Measurements from ENCODE around the gene NOL6. TPM values are rescaled to one million over a fixed set of nuclear protein-coding genes. Genes with fewer than 3 reads are reported as not detected.

The NOL6 gene
- total RNA-seq, 6 experiments from 2014 or later = 12.3 to 26.1 (median 15.4) TPM

GRCh38 chr9:33475357-33475756 is 1.6 kb upstream of the NOL6 start:
- no peaks in the 10 kb centered on the region for H3K9me3 ChIP-seq
- intact Hi-C loops (cut with DNase I) = no loop called here
- TF ChIP-seq CTCF (IDR thresholded peaks at IDR 0.05) = no peak
- TF ChIP-seq POLR2A (IDR thresholded peaks at IDR 0.05) = no peak
- H3K27ac ChIP-seq = no peak overlapping the region
- peaks cover 0 to 15% (median 1%) of the 10 kb centered on the region in 4 donors for H3K36me3 ChIP-seq
- WGBS (ENCODE audit: insufficient coverage, low coverage, low lambda C conversion rate, missing lambda C conversion rate) = 100% methylated on average over 1 of the region's 1 CpG
- ATAC-seq (no peak), DNase-seq (no peak)
- peaks cover 0 to 14% (median 6%) of the 10 kb centered on the region in 4 donors for H3K4me1 ChIP-seq
- H3K4me3 ChIP-seq = no peak overlapping the region
- no peaks in the 10 kb centered on the region for H3K27me3 ChIP-seq

DNA sequence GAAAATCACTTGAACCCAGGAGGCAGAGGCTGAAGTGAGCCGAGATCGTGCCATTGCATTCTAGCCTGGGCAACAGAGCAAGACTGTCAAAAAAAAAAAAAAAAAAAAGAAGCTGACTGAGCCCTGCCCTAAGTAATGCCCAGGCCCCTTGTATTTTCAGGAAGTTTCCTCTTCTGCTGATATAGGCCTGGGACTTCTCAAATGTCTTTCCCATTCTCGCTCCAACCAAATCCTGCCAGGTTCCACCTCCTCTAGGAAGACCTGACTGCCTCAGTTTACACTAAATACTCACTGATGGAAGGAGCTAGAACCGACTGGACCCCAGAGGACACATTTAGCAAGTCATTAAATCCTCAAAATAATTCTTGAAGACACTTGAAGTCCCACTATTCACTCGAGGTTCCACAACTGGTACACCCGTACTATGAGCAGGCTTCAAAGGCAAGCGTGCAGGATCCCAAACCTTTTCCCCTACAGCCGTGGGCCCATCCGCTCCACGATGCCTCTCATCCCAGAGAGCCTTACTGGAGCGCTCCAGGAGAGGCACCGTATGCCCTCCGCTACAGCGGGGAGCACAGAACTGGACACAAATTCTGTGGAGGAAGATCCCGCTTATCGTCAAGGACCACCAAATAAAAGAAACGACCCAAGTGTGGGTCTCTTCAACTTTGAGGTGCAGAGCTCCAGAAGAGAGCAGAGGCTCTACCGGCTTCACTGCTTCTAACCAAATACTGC is 676 bp downstream of the NOL6 start:
- Histone ChIP-seq H3K9me3 (no peaks in the 10 kb centered on the region), H3K4me1 (peaks cover 0 to 14% (median 6%) of the 10 kb centered on the region in 4 donors), H3K27me3 (no peaks in the 10 kb centered on the region), H3K27ac (no peak overlapping the region), H3K36me3 (peaks cover 0 to 37% (median 10%) of the 10 kb centered on the region in 4 donors), H3K4me3 (peak overlapping the region; percentile 80 to 95 (median 93))
- TF ChIP-seq CTCF (IDR thresholded peaks at IDR 0.05) (no peak), POLR2A (IDR thresholded peaks at IDR 0.05) (no peak)
- intact Hi-C loops (cut with DNase I) = no loop called here
- DNase-seq (peak in 1 of 3 donors; percentile 15), ATAC-seq (no peak)
- 14% methylated on average over 13 of the region's 18 CpGs for WGBS (ENCODE audit: insufficient coverage, low coverage, low lambda C conversion rate, missing lambda C conversion rate)

DNA sequence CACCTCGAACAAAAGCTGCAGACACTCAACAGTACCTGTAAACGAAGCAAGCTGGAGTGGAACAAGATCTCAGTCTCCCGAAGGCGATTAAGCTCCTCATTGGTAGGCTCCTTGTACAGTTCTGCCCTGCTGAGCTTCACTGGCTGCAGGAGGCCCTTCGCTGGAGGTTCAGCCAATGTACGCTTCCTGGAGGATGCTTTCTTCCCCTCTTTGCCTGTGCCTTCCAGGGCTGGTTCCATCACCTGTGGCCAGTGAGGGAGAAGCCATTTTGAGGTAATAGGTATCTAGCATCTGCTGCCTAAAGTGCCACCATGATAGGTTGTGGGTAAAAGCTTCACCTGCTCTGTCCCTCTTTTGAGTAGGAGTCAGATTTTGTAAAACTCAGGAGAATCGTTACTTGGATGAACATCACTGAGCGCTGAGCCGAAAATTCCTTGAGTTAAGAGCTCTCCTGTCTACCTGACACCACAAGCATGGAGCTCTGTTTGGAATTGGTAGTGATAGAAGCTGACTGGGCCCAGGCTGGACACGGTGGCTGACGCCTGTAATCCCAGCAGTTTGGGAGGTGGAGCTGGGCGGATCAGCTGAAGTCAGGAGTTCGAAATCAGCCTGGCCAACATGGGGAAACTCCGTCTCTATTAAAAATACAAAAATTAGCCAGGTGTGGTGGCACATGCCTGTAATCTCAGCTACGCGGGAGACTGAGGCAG is 1.4 kb downstream of the NOL6 start:
- H3K4me3 ChIP-seq = peak overlapping the region in 1 of 3 donors; percentile 80
- no peaks in the 10 kb centered on the region for H3K9me3 ChIP-seq
- H3K36me3 ChIP-seq = peaks cover 0 to 44% (median 11%) of the 10 kb centered on the region in 4 donors
- intact Hi-C loops (cut with DNase I) = no loop called here
- ATAC-seq (no peak), DNase-seq (no peak)
- no peaks in the 10 kb centered on the region for H3K27me3 ChIP-seq
- peaks cover 0 to 14% (median 6%) of the 10 kb centered on the region in 4 donors for H3K4me1 ChIP-seq
- no peak for TF ChIP-seq CTCF (IDR thresholded peaks at IDR 0.05)
- TF ChIP-seq POLR2A (IDR thresholded peaks at IDR 0.05) = no peak
- WGBS (ENCODE audit: insufficient coverage, low coverage, low lambda C conversion rate, missing lambda C conversion rate) = 85% methylated on average over 5 of the region's 16 CpGs
- no peak overlapping the region for H3K27ac ChIP-seq

GRCh38 chr9:33471361-33471760 is 2.4 kb downstream of the NOL6 start:
- Histone ChIP-seq H3K27me3 (no peaks in the 10 kb centered on the region), H3K4me3 (no peak overlapping the region), H3K4me1 (peaks cover 0 to 14% (median 6%) of the 10 kb centered on the region in 4 donors), H3K36me3 (peaks cover 0 to 52% (median 15%) of the 10 kb centered on the region in 4 donors), H3K27ac (no peak overlapping the region), H3K9me3 (no peaks in the 10 kb centered on the region)
- TF ChIP-seq CTCF (IDR thresholded peaks at IDR 0.05) (no peak), POLR2A (IDR thresholded peaks at IDR 0.05) (no peak)
- ATAC-seq = no peak
- DNase-seq = no peak
- WGBS (ENCODE audit: insufficient coverage, low coverage, low lambda C conversion rate, missing lambda C conversion rate) = 53% methylated on average over 2 of the region's 2 CpGs
- intact Hi-C loops (cut with DNase I) = no loop called here
